Measurements from ENCODE around the gene TMEM168.
"Not testable (repeated sequence)": the region's sequence is repeated elsewhere in the genome, so short reads cannot be mapped to it uniquely, and the experiment has no call there.

TMEM168 gene

GRCh38 chr7:112781110-112781509 lies 9.1 kb downstream of the TMEM168 start:
- DNase-seq = no peak

GRCh38 chr7:112779667-112780066 lies 10.5 kb downstream of the TMEM168 start:
- DNase-seq = no peak

DNA sequence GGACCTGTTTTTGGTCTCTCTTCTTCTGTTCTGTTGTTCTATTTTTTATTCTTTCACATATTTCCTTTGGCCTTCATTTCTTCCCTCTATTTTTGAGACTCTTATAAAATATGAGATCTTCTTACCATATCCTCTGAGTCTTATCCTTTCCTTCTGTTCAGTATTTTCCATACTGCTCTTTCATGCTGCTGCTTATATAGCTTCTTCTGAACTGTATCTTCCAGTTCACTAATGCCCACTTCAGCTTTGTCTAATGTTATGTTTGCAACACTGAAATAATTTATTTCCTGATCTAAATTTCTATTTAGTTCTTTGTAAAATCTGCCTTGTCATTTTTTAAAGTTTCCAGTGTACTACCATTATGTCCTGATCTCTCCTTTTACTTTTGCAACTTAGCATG lies 12.8 kb downstream of the TMEM168 start:
- no peak for DNase-seq

DNA sequence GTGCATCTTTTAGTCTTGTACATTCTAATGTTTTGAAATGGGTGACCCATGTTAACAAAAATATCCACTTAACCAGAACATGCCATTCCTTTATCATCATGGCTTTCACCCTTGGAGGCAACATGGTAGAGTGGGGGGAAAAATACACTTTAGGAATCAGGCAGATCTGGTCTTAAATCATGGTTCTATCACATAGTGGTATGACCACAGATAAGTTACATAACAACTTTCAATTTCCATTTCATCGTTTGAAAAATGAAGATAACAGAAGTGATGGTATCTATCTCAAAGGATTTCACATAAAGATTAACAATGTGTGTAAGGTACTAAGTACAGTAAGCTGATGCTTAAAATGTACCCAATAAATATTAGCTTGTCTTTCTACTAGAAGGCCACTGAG lies 19.0 kb downstream of the TMEM168 start:
- DNase-seq = no peak

DNA sequence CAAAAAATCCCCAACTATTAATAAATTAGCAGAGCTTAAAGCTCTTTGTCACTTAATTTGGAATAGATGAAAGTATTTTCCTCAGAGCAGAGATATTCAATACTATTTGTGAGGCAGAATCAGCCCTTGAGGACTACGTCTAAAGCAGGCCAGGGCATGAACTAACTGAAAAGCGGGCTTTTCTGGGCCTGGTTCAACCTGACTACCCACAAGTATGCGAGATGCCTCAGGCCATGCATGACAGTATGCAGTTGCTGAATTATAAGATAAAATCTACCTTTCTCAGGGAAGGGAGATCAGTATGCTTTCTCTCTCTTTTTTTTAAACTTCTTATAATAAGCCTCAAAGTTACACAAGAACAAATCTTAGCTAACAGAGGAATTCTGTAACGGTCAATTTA lies 20.1 kb downstream of the TMEM168 start:
- DNase-seq = no peak

GRCh38 chr7:112765105-112765504 lies 25.1 kb downstream of the TMEM168 start:
- no peak for DNase-seq

DNA sequence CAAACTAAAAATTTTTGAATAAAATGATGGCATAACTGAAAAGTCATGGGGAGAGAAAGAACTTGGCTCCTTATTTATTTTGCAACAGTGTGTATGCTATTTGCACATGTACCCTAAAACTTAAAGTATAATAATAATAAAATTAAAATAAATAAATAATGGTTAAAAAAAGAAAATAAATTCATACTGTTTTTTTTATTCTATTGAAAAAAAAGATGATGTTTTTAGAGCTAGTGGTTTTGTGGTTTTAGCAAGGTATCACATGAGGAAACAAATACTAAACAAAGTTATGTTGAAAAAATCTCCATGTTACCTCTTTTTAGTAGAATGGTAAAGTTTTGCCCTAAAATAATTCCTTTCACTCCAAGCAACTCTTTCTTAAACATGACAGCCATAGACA lies 26.2 kb downstream of the TMEM168 start:
- no peak for DNase-seq

- no peak for DNase-seq
These were observed 26.9 kb downstream of the TMEM168 start for GRCh38 chr7:112763298-112763697.

DNA sequence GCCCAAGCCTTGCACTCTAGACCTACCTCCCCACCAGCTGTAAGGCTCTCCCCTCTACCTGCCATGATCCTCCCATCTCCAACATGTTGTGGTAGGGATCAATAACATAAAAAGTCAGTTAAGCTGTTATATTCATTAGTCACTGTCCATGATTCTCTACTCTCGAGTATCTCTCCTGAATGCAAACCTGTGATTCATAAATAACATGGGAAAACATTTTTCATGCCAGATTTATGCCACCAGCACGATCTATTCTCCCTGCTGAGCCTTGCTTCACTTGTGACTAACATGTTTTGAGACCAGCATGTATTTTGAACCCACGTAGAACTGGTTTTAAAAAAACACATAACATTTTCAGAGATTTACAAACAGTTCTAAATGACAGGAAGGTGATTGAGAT lies 30.3 kb downstream of the TMEM168 start:
- DNase-seq = no peak

- DNase-seq = no peak
These were observed 32.9 kb downstream of the TMEM168 start for GRCh38 chr7:112757337-112757736.

GRCh38 chr7:112753298-112753697 lies 36.9 kb downstream of the TMEM168 start:
- DNase-seq = no peak

DNA sequence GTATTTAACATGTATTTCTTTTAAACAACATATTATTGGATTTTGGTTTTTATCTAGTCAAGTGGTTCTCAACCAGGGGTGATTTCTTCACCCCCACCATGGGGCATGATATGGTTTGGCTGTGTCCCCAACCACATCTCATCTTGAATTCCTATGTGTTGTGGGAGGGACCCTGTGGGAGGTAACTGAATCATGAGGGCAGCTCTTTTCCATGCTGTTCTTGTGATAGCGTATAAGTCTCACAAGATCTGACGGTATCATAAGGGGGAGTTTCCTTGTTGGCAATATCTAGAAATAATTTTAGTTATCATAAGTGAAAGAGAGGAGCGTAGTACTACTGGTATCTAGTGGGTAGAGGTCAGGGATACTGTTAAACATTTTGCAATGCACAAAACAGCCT lies 37.6 kb downstream of the TMEM168 start:
- DNase-seq = no peak

- DNase-seq = no peak
These were observed 40.4 kb downstream of the TMEM168 start for GRCh38 chr7:112749775-112750174.

GRCh38 chr7:112748381-112748780 lies 41.8 kb downstream of the TMEM168 start:
- DNase-seq = no peak

- DNase-seq = no peak
These were observed 44.6 kb downstream of the TMEM168 start for GRCh38 chr7:112745635-112746034.

DNA sequence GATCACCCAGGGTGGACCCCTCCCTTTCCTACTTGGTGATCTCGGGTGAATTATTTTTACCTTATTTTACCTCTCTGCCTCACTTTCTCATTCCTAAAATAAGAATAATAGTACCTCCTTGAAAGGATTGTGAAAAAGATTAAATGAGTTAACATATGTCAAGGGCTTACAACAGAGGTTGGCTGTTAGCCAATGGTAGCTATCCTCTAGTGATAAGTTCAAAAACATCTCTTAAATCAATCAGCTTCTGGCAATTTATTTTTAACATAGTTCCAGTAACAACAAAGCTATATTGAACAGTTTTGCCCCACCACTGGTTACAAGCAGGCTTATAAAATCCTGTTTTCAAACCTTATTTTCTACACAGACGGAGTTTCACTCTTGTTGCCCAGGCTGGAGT lies 45.4 kb downstream of the TMEM168 start:
- DNase-seq = no peak

- DNase-seq = peak in 1 of 2 experiments; percentile 7
These were observed 46.4 kb downstream of the TMEM168 start for GRCh38 chr7:112743811-112744210.

DNA sequence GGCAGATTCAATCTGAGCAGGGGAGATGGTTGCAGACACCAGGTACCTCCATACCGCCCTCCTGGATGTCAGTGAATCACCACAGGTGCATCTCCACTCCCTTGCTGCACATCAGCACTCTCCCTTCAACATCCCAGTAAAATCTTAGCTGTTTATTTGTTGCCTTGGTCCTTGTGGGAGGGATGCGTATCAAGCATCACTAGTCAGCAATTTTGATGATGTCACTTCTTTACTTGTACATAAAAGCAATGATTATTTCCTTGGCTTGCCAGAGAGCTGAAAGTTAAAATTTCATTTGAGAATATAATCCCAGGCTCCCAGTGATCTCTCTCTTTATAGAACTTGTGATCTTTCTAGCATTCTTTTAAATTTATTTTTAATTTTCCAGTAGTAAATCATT lies 49.5 kb downstream of the TMEM168 start:
- no peak for DNase-seq

DNA sequence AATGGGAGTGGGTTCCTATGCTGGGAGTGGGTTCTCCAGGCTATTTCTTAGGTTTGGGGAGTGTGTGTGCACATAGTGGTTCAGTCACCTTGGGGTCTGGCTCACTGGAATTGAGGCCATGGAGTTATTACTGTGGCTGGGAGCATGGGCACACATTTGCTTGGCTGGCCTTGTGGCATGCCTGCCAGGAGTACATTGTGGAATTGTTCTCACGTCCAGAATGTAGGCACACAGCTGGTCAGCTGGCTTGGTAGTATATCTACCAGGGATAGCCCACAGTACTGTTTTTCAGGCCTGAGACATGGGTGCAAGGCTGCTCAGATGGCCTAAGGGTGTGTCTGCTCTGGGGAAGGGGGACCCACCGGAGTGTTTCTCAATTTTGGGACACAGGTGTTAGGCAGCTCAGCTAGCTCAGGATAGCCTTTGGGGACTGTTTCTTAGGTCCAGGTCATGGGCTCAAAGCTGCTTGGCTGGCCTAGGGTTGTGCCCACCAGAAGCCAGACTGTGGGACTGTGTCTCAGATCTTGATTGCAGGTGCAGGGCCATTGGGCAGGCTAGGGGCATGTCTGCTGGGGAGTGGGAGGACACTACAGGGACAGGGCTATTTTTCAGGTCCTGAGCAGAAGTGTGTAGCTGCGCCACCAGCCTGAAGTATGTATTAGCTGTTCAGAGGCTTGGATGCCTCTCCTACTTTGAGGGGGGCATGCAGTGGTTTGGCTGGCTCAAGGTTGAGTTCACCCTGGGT lies 50.6 kb downstream of the TMEM168 start:
- no peak for DNase-seq

DNA sequence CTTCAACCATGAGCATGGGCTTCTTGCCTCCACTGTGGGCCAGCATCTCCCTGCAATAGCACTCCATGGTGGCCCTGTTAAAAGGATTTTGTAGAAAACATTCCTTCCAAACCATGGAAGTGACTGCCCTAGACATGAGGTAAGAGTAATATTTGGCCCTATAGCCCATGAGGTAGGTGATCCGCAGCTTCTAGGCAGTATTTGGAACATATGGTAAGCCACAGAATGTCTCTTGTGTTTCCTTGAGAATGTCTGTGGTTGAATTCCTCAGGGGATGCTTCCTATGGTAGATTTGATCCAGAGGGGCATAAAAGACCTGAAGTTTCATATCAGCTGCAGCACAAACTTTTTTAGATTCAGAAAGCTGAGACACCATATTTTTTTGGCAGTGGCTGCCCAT lies 54.9 kb downstream of the TMEM168 start:
- no peak for DNase-seq

DNA sequence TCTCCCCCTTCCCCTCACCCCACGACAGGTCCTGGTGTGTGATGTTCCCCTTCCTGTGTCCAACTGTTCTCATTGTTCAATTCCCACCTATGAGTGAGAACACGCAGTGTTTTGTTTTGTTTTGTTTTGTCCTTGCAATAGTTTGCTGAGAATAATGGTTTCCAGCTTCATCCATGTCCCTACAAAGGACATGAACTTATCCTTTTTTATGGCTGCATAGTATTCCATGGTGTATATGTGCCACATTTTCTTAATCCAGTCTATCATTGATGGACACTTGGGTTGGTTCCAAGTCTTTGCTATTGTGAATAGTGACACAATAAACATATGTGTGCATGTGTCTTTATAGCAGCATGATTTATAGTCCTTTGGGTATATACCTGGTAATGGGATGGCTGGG lies 58.9 kb downstream of the TMEM168 start:
- DNase-seq = not testable (repeated sequence)

DNA sequence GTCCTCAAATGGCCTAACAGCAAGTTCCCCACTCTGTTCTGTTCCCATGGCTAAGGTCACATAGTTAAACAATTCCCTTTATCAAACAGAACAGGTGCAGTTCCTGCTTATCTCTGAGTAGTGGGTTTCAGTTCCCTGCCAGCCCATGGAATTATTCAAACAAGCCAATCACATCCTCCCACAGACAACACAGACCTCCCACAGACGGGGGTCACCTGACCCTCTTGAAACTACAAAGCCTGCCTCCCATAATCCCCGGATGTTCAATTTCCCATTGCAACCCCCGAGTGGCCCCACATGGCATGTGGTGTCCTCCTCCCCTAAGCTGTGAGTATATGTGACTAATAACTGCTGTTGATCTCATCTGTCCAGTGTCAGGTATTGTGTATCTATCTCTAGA lies 64.1 kb downstream of the TMEM168 start:
- DNase-seq = no peak

DNA sequence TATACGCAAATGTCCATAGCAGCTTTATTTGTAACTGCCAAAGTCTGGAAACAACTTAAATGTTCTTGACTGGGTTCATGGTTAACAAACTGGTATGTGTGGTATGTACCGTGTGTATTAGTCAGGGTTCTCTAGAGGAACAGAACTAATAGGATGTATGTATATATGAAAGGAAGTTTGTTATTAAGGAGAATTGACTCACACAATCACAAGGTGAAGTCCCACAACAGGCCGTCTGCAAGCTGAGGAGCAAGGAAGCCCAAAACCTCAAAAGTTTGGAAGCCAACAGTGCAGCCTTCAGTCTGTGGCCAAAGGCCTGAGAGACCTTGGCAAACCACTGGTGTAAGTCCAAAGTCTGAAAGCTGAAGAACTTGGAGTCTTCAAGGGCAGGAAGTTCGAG lies 66.8 kb downstream of the TMEM168 start:
- DNase-seq = no peak

DNA sequence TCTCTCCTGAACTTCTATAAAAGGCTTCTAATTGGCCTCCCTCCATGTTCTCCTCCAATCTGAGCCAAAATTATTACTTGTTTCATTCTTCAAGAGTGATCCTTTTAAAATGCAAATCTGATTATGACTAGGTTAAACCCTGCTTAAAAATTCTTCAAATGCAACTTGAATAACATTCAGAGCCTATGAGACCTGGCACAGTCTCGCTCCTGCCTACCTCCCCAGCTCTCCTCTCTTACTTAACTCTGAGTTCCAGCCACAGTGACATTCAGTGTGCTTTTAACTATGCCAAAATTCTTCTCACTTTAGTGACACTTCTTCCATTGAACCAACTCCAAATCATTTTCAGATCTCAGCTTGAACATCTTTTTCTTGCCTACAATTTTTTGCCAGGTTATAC lies 68.8 kb downstream of the TMEM168 start:
- DNase-seq = no peak

DNA sequence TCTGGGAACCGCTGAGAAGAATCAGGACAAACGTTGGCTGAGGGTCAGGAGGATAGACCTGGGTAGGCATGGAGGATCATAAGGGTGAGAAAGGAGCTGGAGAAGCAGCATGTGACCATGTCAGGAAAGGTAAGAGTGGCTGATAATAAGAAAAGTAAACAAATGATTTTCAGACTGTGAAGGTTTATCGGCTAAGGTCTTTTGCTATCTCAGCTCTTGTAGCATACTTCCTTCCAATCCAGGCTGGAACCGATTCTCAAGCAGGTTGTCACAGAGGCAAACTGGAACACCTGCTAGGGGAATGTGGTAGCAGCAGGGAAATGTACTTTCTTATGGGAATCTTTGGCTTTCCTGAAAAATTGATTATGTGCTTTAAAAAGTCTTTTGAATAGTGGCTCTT lies 74.7 kb downstream of the TMEM168 start:
- DNase-seq = no peak

Measured in NCI-H2081 (cell line).